Measurements from ENCODE around the gene DENND1A.

DNA sequence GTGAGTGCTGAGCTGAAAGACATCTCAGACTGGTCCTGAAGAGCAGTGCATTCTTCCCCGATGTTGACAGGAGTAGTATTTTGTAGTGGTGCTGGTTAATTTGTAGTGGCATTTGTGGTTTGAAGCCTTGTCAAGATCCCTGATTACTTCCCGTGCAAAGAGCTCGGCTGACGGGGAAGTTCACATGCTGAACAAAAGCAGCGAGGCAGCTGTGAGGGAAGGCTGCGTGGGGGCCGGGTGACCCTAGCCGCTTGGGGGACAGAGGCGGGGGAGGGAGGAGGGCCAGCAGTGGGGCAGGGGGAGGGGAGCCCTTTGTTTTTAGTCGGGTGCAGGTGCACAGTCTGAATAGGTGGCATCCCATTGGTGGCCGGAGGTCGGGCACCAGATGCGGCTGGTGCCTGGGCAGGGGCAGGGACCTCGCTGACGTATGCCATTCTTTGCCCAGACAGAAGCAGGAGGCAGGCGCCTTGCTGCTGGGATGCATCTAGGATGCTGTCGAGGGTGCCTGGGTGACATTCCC lies 509.3 kb downstream of the DENND1A start:
- TF ChIP-seq, protein P1, sequence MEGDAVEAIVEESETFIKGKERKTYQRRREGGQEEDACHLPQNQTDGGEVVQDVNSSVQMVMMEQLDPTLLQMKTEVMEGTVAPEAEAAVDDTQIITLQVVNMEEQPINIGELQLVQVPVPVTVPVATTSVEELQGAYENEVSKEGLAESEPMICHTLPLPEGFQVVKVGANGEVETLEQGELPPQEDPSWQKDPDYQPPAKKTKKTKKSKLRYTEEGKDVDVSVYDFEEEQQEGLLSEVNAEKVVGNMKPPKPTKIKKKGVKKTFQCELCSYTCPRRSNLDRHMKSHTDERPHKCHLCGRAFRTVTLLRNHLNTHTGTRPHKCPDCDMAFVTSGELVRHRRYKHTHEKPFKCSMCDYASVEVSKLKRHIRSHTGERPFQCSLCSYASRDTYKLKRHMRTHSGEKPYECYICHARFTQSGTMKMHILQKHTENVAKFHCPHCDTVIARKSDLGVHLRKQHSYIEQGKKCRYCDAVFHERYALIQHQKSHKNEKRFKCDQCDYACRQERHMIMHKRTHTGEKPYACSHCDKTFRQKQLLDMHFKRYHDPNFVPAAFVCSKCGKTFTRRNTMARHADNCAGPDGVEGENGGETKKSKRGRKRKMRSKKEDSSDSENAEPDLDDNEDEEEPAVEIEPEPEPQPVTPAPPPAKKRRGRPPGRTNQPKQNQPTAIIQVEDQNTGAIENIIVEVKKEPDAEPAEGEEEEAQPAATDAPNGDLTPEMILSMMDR (IDR thresholded peaks at IDR 0.05) = no peak
- TF ChIP-seq POLR2A (IDR thresholded peaks at IDR 0.05) = no peak

All from adrenal gland (tissue), 5 donors.